HG02798 (cell line): Measurements from ENCODE around the gene ZNF613.

Experiments used
- ATAC-seq: cut with Tn5 transposase; IDR thresholded peaks from one replicate; pipeline ENCODE4 v1.9.1; 2021; ENCODE audit warnings: mild to moderate bottlenecking; ENCODE audit not compliant: unreplicated experiment, poor library complexity

Gene ZNF613

GRCh38 chr19:51994048-51994644 lies 66.9 kb downstream of the ZNF613 start:
- no peak for ATAC-seq
